ENCODE results near the gene SAMD1.

Gene SAMD1

GRCh38 chr19:14112809-14113385, 22.3 kb upstream of the SAMD1 start:
- no peak for DNase-seq

- no peak for DNase-seq
Measured at GRCh38 chr19:14112051-14112808, 21.7 kb upstream of the SAMD1 start.

- no peak for DNase-seq
Measured at GRCh38 chr19:14111486-14111885, 20.9 kb upstream of the SAMD1 start.

DNA sequence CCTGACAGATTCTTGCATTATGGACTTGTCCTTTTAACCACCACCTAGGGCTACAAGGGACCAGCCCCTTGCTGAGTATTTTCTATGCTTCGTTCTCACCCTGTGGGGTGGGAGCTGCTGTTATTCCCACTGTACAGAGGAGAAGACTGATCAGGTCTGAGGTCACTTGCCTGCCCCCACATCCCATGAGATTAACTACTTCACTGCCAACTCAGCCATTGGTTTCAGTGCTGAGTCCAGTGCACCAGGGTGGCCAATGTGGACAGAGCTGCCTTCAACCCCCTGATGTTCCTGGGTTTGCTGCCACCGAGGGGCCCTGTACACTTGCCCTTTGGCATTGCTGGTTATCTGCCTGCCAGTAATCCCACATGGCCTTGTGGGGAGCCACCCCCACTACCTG, 20.1 kb upstream of the SAMD1 start:
- no peak for DNase-seq

DNA sequence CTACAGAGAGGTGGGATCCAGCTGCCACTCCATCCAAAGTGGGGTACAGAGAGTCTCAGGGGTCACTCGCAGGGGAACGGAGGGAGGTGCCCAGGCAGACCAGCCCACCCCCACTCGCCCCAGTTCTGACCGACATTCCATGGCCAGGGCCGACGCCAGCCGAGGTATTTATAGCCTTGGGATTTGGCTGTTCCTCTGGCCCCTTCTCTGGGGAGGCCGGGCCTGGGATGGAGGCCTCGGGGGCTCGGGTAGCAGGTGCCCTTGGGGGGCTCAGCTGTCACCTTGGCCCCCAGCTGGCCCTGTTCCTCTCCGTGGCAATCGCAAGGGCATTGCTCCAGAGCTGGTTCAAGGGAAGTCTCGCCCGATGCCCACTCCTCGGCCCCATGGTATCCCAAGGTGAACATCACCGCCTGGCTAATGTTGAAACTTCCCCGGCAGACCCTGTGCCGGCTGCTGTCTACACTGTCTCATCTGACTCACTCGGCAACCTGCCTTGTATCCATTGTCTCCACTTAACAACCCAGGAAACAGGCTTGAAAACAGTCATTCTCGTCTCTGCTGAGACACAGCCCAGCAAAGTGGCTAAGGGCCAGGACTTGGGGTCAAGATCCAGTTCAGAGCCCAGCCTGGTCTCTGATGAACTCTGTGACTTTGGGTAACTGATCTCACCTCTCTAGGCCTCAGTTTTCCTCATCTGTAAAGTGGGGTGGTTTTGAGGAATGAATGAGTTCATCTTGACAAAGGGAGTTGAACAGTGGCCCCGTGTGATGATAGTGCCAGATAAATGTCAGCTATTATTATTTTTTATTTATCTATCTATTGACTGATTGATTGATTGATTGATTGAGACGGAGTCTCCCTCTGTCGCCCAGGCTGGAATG, 17.3 kb upstream of the SAMD1 start:
- DNase-seq: no peak

- DNase-seq: no peak
Measured at GRCh38 chr19:14106840-14107239, 16.3 kb upstream of the SAMD1 start.

DNA sequence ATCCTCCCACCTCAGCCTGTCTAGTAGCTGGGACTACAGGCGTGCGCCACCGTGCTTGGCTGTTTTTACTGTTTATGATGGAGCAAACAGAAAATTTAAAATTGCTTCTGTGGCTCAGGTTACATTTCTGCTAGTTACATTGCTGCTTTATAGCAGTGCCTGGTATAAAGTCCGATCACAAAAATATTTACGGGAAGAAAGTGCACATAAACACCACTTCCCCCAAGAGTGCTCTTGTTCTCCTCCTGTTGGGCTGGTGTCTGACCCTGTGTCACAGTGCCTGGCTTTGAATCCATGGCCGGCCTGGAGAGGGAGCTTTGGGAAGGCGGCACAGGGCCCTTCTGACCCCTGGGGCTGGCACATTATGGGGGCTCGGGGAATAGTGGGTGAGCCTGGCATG, 15.1 kb upstream of the SAMD1 start:
- DNase-seq: no peak

- no peak for DNase-seq
Measured at GRCh38 chr19:14103310-14103709, 12.8 kb upstream of the SAMD1 start.

DNA sequence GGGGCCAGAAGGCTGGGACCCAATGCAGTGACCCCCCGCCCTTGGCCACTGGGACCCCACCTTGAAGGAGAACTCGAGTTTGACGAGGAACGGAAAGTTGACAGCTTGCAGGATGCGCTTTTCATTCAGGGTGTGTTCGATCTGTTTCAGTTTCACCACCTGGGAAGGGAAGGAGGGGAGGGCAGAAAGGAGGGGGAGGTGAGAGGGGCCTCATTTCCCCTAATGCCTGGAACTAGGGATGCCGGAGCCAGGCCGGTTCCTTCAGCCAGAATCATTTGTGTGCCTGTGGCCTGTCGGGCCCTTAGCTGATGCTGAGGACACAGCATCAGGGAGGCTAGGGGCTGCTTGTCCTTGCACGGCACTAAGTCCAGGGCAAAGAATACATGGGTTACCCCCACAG, 12.2 kb upstream of the SAMD1 start:
- no peak for DNase-seq

DNA sequence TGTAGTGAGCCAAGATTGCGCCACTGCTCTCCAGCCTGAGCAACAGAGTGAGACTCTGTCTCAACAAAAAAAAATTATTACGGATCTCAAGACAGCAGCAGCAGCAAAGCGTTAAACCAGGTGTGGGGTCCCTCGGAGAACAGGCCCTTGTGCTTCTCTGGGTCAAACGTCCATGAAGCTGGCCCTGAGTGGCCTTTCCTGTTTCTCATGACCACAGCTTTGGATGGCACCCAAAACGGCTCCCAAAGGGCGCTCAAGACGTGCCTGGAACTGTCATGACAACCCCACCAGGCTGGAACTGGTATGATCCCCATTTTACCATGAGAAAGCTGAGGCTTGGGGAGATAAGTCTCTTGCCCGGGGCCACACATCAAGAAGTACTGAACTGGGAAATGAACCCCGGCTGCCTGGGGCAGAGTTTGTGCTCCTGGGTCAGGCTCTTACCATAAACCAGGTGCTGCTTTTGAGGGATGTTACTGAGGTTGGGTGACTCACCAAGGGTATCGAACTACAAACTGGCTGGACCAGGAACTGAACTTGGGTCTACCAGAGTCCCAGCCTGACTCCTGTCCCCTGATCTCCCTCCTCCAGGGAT, 11.6 kb upstream of the SAMD1 start:
- DNase-seq: no peak

- no peak for DNase-seq
Measured at GRCh38 chr19:14101003-14101545, 10.5 kb upstream of the SAMD1 start.

GRCh38 chr19:14097532-14098151, 7.1 kb upstream of the SAMD1 start:
- no peak for DNase-seq

- DNase-seq: no peak
Measured at GRCh38 chr19:14096272-14096992, 5.9 kb upstream of the SAMD1 start.

GRCh38 chr19:14094854-14095253, 4.3 kb upstream of the SAMD1 start:
- no peak for DNase-seq

- no peak for DNase-seq
Measured at GRCh38 chr19:14093117-14093823, 2.7 kb upstream of the SAMD1 start.

DNA sequence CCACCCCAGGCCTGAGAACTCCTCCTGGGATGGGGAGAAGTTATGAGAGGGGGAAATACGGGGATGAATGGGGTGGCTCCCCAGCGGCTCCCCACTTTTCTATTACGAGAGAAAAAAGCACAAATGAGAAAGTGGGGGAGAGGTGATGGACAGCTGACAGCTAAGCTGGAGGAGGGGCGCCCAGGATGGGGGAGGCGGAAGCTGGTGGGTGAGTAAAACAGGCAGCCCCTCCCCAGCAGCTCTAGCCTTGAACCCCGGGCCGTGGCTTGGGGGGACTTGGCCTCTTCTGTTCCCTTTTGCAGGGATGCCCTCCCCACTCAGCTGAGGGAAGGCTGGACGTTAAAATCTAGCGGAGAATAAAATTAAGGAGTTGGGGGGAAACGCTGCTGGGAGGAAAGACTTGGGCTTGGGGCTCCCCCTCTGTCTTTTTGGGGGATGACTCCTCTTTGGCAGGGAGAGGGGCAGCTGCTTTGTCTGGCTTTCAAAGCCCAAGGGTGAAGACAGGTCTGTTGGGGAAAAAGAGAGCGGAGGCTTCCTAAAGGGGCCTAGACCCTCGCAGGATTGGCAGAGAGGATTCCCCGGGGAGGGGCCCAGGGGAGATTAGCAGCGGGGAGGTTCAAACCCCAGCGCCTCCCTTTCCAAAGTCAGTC, 1.4 kb upstream of the SAMD1 start:
- no peak for DNase-seq

DNA sequence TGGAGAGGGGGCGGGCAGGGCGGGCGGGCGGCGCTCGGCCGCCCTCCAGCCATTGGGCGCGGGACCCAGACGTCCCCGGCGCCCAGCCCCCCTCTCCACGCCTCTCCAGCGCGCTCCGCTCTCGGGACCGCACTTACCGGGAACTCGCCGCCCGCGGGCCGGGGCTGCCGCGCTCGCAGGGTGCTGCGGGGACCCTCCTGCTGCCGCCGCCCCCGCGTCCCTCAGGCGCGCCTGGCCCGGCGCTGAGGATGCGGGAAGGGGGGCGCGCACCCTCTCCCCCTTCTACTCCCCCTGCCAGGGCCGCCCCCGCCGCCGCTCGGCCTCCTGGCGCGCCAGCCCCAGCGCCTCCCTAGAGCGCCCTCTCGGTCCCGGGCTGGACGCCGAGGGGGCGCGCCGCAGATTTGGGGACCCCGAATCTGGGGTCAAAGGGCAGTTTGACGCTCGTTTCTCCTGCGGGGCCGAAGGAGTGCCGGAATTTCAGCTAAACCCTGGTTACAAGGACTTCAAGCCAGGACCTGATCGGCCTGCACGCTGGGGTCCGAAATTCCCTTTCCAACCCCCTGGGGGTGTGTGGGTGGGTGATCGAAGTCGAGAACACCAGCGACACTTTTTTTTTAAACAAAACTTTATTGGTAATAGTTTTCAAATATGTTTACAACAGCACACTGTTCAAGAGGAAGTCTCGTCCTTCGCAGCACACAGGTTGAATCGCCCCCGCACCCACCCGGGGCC, 696 bp upstream of the SAMD1 start:
- peak; percentile 74 for DNase-seq

DNA sequence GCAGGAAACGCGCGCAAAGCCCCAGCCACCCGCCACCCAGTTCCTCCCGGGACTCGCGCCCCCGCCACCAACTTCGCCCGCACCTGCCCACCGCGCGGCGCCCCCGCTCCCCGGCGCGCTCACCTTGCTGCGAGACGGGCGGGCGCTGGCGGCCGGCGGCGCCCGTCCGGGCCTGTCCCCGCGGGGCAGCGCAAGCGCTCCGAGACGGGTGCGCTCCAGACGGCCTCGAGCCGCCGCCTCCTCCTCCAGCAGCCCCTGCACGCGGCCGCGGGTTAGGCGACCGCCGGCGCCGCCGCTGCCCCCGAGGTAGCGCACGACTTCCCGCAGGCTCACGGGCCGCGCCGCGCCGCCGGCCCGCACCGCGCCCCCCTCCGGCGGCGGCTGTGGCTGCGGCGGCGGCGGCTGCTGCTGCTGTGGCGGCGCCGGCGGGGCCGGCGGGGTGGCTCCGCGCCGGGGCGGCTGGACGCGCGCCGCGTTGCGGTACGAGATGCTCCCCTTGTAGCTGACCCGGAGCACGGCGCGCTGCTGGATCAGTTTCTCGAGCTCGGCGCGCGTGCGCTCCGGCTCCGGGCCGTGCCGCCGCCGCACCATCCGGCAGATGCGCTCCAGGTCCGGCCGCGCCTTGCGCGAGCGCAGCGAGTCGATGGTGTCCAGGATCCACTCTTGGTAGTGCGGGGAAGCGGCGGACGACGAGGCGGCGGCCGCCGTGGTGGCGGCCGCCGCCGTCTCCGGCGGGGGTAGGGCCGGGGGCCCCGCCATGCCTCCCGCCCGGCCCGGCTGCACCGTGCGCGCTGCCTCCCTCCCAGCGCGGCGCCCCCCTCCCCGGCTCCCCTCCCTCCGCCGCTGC, 666 bp downstream of the SAMD1 start:
- DNase-seq: peak; percentile 50

GRCh38 chr19:14089412-14089661, 1.2 kb downstream of the SAMD1 start:
- DNase-seq: peak; percentile 18
